Activated CD4-positive, alpha-beta T cell treated with anti-CD3 and anti-CD28 coated beads for 36 hours (primary cell): Measurements from ENCODE around the gene PRELID1. TPM values are rescaled to one million over a fixed set of nuclear protein-coding genes. Genes with fewer than 3 reads are reported as not detected.
"Not testable (repeated sequence)": the region's sequence is repeated elsewhere in the genome, so short reads cannot be mapped to it uniquely, and the experiment has no call there.

ENCODE experiments used
- ATAC-seq: fragments of 200-7000 bp; cut with Tn5 transposase; one replicate; pipeline ENCODE4 v1.10.0; 2021; ENCODE audit warnings: mild to moderate bottlenecking, moderate library complexity
- CTCF ChIA-PET: fragments of 350-600 bp; sonication (Branson Sonifier 250); formaldehyde crosslinking; loops from one replicate; lab custom pipeline; 2021; ENCODE audit warnings: antibody characterized with exemption; lab: Charles Lee
- POLR2A ChIA-PET: fragments of 350-600 bp; sonication (Branson Sonifier 250); formaldehyde crosslinking; loops from one replicate; lab custom pipeline; 2021; ENCODE audit warnings: antibody characterized with exemption, inconsistent platforms; lab: Charles Lee
- DNase-seq: peaks from one replicate; pipeline ENCODE4 v3.0.0-alpha.2; 2020
- H3K27ac Mint-ChIP-seq: one replicate; pipeline ENCODE4 v1.8.0; 2021; ENCODE audit warnings: mixed read lengths
- H3K27me3 Mint-ChIP-seq: one replicate; pipeline ENCODE4 v1.8.0; 2021; ENCODE audit warnings: mixed read lengths
- H3K36me3 Mint-ChIP-seq: one replicate; pipeline ENCODE4 v1.8.0; 2021; ENCODE audit warnings: low read depth, mixed read lengths
- H3K4me1 Mint-ChIP-seq: one replicate; pipeline ENCODE4 v1.8.0; 2021; ENCODE audit warnings: mixed read lengths
- H3K4me3 Mint-ChIP-seq: one replicate; pipeline ENCODE4 v1.8.0; 2021; ENCODE audit warnings: mild to moderate bottlenecking, moderate library complexity, mixed read lengths
- H3K9me3 Mint-ChIP-seq: one replicate; pipeline ENCODE4 v1.8.0; 2021; ENCODE audit warnings: low read depth, mixed read lengths
- intact Hi-C, 2 experiments: fragments of 100-400 bp; cut with DNase I in 1 of 2; cut with micrococcal nuclease in 1 of 2; formaldehyde crosslinking; loops; one replicate each; pipeline versions ENCODE4 v1.14.2 to v1.15.1; 2022 to 2024; cut with DNase I, micrococcal nuclease
- total RNA-seq, 2 experiments: library from RNA; stranded (reverse); gene quantifications; one replicate each; pipeline ENCODE4 v1.2.3, GENCODE V29; 2021

The PRELID1 gene
- total RNA-seq, 2 experiments from 2014 or later, result 266 to 362 TPM

DNA sequence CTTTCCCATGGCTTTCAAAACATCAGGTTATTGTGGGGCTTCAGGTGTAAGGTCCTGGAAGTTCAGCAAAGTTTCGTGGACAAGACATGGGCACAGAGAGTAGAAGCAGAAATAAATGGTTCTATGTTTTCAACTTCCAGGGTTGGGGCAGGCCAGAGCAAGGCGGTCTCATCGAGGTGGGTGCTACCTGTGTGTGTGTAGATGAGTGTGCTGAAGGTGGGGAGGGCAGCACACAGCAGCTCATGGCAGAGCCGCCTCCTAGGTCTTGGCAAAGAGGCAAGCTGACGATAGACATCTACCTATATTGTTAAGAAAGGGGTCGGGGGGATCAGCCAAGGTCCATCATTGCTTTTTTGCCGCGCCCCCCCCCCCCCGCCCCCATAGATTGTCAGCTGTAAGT lies 3.9 kb upstream of the PRELID1 start:
- intact Hi-C loops, result loop anchor here (5.0 to 10.0 kb wide), 3 partner anchors 167 to 905 kb away; partner anchors contain the start of genes HNRNPAB (in 1 of the 2), NSD1 (in 1 of the 2) and UIMC1 (in 1 of the 2)
- peak overlapping the region; percentile 62 for H3K27ac Mint-ChIP-seq
- CTCF ChIA-PET, result interaction anchor here (3.5 to 7.1 kb wide), 2 partner anchors 10 to 186 kb away, joined by 13 to 46 read pairs; no protein-coding TSS in a partner anchor
- POLR2A ChIA-PET, result no interaction called here
- no peaks in the 10 kb centered on the region for H3K27me3 Mint-ChIP-seq
- ATAC-seq, result no peak
- H3K36me3 Mint-ChIP-seq, result peaks cover 35% of the 10 kb centered on the region
- no peaks in the 10 kb centered on the region for H3K9me3 Mint-ChIP-seq
- no peak overlapping the region for H3K4me3 Mint-ChIP-seq
- DNase-seq, result no peak
- peaks cover 57% of the 10 kb centered on the region for H3K4me1 Mint-ChIP-seq

DNA sequence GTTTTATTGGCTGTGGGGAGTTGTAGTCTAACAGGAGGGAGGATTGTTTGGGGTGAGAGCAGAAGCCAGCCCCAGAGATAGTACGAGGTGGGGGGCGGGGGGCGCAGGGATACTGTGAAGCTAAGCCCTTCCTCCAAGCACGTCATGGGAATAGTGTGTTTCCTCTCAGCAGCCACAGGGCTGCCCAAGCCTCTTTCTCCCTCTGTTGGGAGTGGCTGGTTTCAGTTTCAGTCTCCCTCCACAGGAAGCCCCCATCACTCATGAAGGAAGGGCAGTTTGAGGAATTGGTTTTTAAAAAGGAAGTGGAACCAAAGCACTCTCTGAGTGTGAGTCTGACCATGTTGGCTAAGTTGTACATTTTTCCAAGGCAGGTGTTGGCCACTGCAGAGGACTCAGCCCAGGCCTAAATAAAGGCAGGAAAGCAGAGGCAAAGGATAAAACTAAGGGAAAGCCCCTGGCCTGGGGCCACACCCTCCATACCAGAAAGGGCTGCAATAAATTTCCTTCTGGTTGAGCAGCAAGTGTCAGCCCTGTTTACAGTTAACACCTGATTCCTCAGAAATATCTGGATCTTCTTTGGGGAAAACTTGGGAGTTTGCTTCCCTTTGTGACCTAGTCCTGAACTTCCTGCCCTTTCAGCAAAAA lies 3.2 kb upstream of the PRELID1 start:
- H3K9me3 Mint-ChIP-seq, result no peaks in the 10 kb centered on the region
- peak overlapping the region; percentile 79 for H3K27ac Mint-ChIP-seq
- DNase-seq, result peak; percentile 61
- POLR2A ChIA-PET, result no interaction called here
- no peak overlapping the region for H3K4me3 Mint-ChIP-seq
- intact Hi-C loops, result loop anchor here (5.0 to 10.0 kb wide), 3 partner anchors 168 to 904 kb away; partner anchors contain the start of genes HNRNPAB (in 1 of the 2), NSD1 (in 1 of the 2) and UIMC1 (in 1 of the 2)
- ATAC-seq, result peak; percentile 23
- peaks cover 36% of the 10 kb centered on the region for H3K36me3 Mint-ChIP-seq
- peaks cover 61% of the 10 kb centered on the region for H3K4me1 Mint-ChIP-seq
- CTCF ChIA-PET, result interaction anchor here (0.5 to 7.1 kb wide), 5 partner anchors 9 to 187 kb away, joined by 3 to 46 read pairs (median 7); no protein-coding TSS in a partner anchor
- no peaks in the 10 kb centered on the region for H3K27me3 Mint-ChIP-seq

- intact Hi-C loops, result loop anchor here (5.0 to 10.0 kb wide), 3 partner anchors 169 to 904 kb away; partner anchors contain the start of genes HNRNPAB (in 1 of the 2), NSD1 (in 1 of the 2) and UIMC1 (in 1 of the 2)
- DNase-seq (no peak), ATAC-seq (no peak)
- Mint-ChIP-seq H3K36me3 (peaks cover 37% of the 10 kb centered on the region), H3K27ac (peak overlapping the region; percentile 34), H3K4me3 (no peak overlapping the region), H3K27me3 (no peaks in the 10 kb centered on the region), H3K4me1 (peaks cover 61% of the 10 kb centered on the region), H3K9me3 (no peaks in the 10 kb centered on the region)
- ChIA-PET POLR2A (no interaction called here), CTCF (interaction anchor here (0.8 to 7.1 kb wide), 5 partner anchors 7 to 187 kb away, joined by 3 to 46 read pairs (median 7); no protein-coding TSS in a partner anchor)
These were observed 2.6 kb upstream of the PRELID1 start for GRCh38 chr5:177300951-177301350.

DNA sequence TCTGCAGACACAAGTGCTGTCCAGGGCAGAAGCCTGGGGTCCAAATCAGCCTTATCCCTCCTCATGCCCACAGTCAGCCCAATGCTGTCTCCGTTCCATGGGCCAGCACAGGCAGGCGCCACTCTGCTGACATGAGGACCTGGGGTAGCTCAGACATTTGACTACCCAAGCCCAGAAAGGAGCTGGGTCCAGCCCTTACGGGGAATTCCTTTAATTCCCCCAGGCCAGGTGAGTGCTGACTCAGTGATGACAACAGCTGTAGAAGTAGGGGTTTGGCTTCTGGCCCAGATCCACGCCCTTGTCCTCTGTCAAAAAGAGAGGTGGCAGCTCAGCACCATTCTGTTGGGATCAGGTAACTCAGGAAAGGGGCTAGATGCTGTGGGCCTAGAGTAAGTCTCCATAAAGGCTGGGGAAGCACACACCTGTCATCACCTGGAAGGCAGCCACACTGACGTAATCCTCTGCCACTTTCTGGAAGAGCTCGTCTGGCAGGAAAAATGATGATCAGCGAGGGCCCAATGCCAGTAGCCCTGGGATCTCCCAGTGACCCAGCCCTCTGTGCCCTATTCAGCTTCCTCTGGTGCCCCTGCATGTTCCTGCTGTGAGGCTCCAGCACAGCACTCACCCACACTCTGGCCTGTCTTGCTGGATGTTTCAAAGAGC lies 2.0 kb upstream of the PRELID1 start:
- H3K36me3 Mint-ChIP-seq, result peaks cover 37% of the 10 kb centered on the region
- H3K4me1 Mint-ChIP-seq, result peaks cover 60% of the 10 kb centered on the region
- ATAC-seq, result no peak
- H3K27ac Mint-ChIP-seq, result peak overlapping the region; percentile 38
- H3K9me3 Mint-ChIP-seq, result no peaks in the 10 kb centered on the region
- no peaks in the 10 kb centered on the region for H3K27me3 Mint-ChIP-seq
- peak overlapping the region; percentile 93 for H3K4me3 Mint-ChIP-seq
- POLR2A ChIA-PET, result no interaction called here
- peak; percentile 37 for DNase-seq
- CTCF ChIA-PET, result interaction anchor here (0.8 to 7.1 kb wide), 7 partner anchors 8 to 188 kb away, joined by 3 to 46 read pairs (median 6); no protein-coding TSS in a partner anchor
- intact Hi-C loops, result loop anchor here (2.0 to 10.0 kb wide), 5 partner anchors 125 to 903 kb away; partner anchors contain the start of genes GRK6 (in 1 of the 2), HNRNPAB (in 1 of the 2), NSD1 (in 1 of the 2) and UIMC1 (in 1 of the 2)

- peak overlapping the region; percentile 93 for H3K4me3 Mint-ChIP-seq
- no peaks in the 10 kb centered on the region for H3K27me3 Mint-ChIP-seq
- peak overlapping the region; percentile 79 for H3K27ac Mint-ChIP-seq
- H3K36me3 Mint-ChIP-seq, result peaks cover 39% of the 10 kb centered on the region
- H3K4me1 Mint-ChIP-seq, result peaks cover 59% of the 10 kb centered on the region
- H3K9me3 Mint-ChIP-seq, result no peaks in the 10 kb centered on the region
- DNase-seq, result peak; percentile 28
- ChIA-PET CTCF (interaction anchor here (1.0 to 1.5 kb wide), 3 partner anchors 9 to 26 kb away, joined by 4 to 6 read pairs (median 5); no protein-coding TSS in a partner anchor), POLR2A (no interaction called here)
- no peak for ATAC-seq
- intact Hi-C loops, result loop anchor here (1.0 to 10.0 kb wide), 11 partner anchors 10 to 902 kb away; partner anchors contain the start of genes NSD1 (in 2 of the 2), GRK6 (in 1 of the 2), HNRNPAB (in 1 of the 2) and LMAN2 (in 1 of the 2)
These were observed 1.1 kb upstream of the PRELID1 start for GRCh38 chr5:177302354-177303110.

DNA sequence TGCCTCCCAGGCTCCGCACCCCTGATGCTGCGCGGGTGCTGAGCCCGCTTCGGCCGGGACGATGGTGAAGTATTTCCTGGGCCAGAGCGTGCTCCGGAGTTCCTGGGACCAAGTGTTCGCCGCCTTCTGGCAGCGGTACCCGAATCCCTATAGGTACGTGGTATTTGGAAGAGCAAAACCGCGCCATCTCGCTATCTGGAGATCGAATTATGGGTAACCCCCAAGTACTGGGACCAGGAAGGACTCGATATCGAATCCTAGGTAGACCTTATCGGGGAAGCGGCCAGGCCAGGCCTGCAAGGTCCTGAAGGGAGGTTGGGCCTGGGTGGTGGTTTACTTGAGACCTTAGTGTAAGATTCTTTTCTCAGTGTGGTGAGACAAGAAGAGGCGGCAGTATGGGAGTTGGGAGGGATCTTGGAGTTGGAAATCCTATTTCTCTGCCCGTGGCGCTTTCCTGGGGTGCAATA lies 359 bp downstream of the PRELID1 start:
- peaks cover 59% of the 10 kb centered on the region for H3K4me1 Mint-ChIP-seq
- DNase-seq (peak; percentile 34), ATAC-seq (peak; percentile 5)
- no peaks in the 10 kb centered on the region for H3K9me3 Mint-ChIP-seq
- POLR2A ChIA-PET, result interaction anchor here (0.9 kb wide), 1 partner anchor 65 kb away, joined by 3 read pairs; no protein-coding TSS in a partner anchor
- CTCF ChIA-PET, result interaction anchor here (0.6 to 0.9 kb wide), 4 partner anchors 9 to 194 kb away, joined by 3 read pairs; partner anchors contain the start of gene PDLIM7
- no peaks in the 10 kb centered on the region for H3K27me3 Mint-ChIP-seq
- intact Hi-C loops, result loop anchor here (1.0 to 10.0 kb wide), 11 partner anchors 8 to 901 kb away; partner anchors contain the start of genes NSD1 (in 2 of the 2), GRK6 (in 1 of the 2), HNRNPAB (in 1 of the 2) and LMAN2 (in 1 of the 2)
- peaks cover 40% of the 10 kb centered on the region for H3K36me3 Mint-ChIP-seq
- H3K27ac Mint-ChIP-seq, result peak overlapping the region; percentile 90
- peak overlapping the region; percentile 93 for H3K4me3 Mint-ChIP-seq

DNA sequence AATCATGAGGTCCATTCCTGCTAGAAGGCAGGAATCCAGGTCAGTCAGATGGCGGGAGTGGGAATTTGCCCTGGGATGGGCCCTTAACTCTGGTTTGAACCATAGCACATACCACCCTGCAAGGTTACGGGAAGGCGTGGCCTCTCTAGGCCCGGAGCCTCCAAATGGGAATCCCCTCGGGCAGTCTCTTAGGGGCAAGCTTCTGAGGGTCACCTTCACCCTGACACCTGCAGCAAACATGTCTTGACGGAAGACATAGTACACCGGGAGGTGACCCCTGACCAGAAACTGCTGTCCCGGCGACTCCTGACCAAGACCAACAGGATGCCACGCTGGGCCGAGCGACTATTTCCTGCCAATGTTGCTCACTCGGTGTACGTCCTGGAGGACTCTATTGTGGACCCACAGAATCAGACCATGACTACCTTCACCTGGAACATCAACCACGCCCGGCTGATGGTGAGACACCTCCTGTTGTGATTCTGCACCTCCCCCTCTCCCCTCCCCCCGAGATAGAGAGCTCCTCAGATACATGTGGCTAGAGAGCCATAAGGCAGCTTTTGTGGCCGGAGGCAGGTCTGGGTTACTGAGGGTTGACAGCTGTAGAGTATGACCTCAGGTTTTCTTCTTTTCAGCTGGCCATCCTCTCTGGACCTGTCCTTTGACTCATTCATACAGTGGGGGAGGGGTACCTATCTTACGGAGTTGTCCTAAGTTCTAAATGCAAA lies 957 bp downstream of the PRELID1 start:
- H3K9me3 Mint-ChIP-seq, result no peaks in the 10 kb centered on the region
- intact Hi-C loops, result loop anchor here (5.0 to 10.0 kb wide), 3 partner anchors 172 to 900 kb away; partner anchors contain the start of genes HNRNPAB (in 1 of the 2), NSD1 (in 1 of the 2) and UIMC1 (in 1 of the 2)
- H3K4me1 Mint-ChIP-seq, result peaks cover 58% of the 10 kb centered on the region
- peak; percentile 11 for ATAC-seq
- DNase-seq, result peak; percentile 59
- H3K27me3 Mint-ChIP-seq, result no peaks in the 10 kb centered on the region
- peak overlapping the region; percentile 90 for H3K27ac Mint-ChIP-seq
- H3K36me3 Mint-ChIP-seq, result peaks cover 41% of the 10 kb centered on the region
- peak overlapping the region; percentile 93 for H3K4me3 Mint-ChIP-seq
- ChIA-PET POLR2A (interaction anchor here (0.7 kb wide), 1 partner anchor 86 kb away, joined by 4 read pairs; no protein-coding TSS in a partner anchor), CTCF (interaction anchor here (0.7 to 0.9 kb wide), 2 partner anchors 14 to 122 kb away, joined by 3 read pairs; partner anchors contain the start of gene GRK6)

- H3K4me3 Mint-ChIP-seq, result peak overlapping the region; percentile 93
- peaks cover 42% of the 10 kb centered on the region for H3K36me3 Mint-ChIP-seq
- intact Hi-C loops, result loop anchor here in 1 of 2 experiments (10.0 kb wide), 1 partner anchor 899 kb away; the partner anchor contains the start of gene HNRNPAB
- CTCF ChIA-PET, result interaction anchor here (1.2 kb wide), 1 partner anchor 83 kb away, joined by 3 read pairs; no protein-coding TSS in a partner anchor
- POLR2A ChIA-PET, DNase-seq, H3K27me3 Mint-ChIP-seq, ATAC-seq, H3K9me3 Mint-ChIP-seq: not testable (repeated sequence)
- peak overlapping the region; percentile 77 for H3K27ac Mint-ChIP-seq
- H3K4me1 Mint-ChIP-seq, result peaks cover 53% of the 10 kb centered on the region
These were observed 2.6 kb downstream of the PRELID1 start for GRCh38 chr5:177306103-177306640.
